CD4-positive, alpha-beta memory T cell (primary cell): ENCODE measurements around the gene BECN2. TPM values are rescaled to one million over a fixed set of nuclear protein-coding genes. Genes with fewer than 3 reads are reported as not detected.

Experiments used
- CTCF ChIA-PET: fragments of 350-600 bp; sonication (Branson Sonifier 250); formaldehyde crosslinking; loops from one replicate; lab custom pipeline; 2021; ENCODE audit warnings: inconsistent platforms; ENCODE audit not compliant: partially characterized antibody; lab: Charles Lee
- POLR2A ChIA-PET: fragments of 350-600 bp; sonication (Branson Sonifier 250); formaldehyde crosslinking; loops from one replicate; lab custom pipeline; 2021; ENCODE audit not compliant: partially characterized antibody; lab: Charles Lee
- DNase-seq, 5 donors: peaks; one replicate each; pipeline versions ENCODE4 v3.0.0 to v3.0.0-alpha.2; 2020 to 2022; ENCODE audit warnings: mixed read lengths in 1 of 5
- H3K27ac ChIP-seq: one replicate; pipeline ENCODE4 v1.7.0; 2013; ENCODE audit warnings: low read depth, low read length
- H3K27me3 ChIP-seq: 2 replicates; pipeline ENCODE4 v1.7.0; 2013; ENCODE audit warnings: mild to moderate bottlenecking, low read length, moderate library complexity; ENCODE audit not compliant: insufficient read depth
- H3K36me3 ChIP-seq: 2 replicates; pipeline ENCODE4 v1.7.0; 2013; ENCODE audit warnings: mild to moderate bottlenecking, low read length, moderate library complexity; ENCODE audit not compliant: insufficient read depth
- H3K4me1 ChIP-seq: 2 replicates; pipeline ENCODE4 v1.7.0; 2013; ENCODE audit warnings: mild to moderate bottlenecking, low read length, moderate library complexity; ENCODE audit not compliant: insufficient read depth
- H3K4me3 ChIP-seq, 2 donors: one replicate each; pipeline ENCODE4 v1.7.0; 2013; ENCODE audit warnings: low read length in 2 of 2, mild to moderate bottlenecking in 1 of 2
- H3K9me3 ChIP-seq, 2 donors: one replicate each; pipeline ENCODE4 v1.7.0; 2013; ENCODE audit warnings: low read length in 2 of 2, control low read depth in 1 of 2; ENCODE audit not compliant: control insufficient read depth in 1 of 2
- H3K27ac Mint-ChIP-seq, 7 donors: one replicate each; pipeline ENCODE4 v1.8.0; 2020 to 2021; ENCODE audit warnings: mixed read lengths in 7 of 7, mild to moderate bottlenecking in 6 of 7, inconsistent platforms in 3 of 7, moderate library complexity in 3 of 7
- H3K27me3 Mint-ChIP-seq, 2 donors: one replicate each; pipeline ENCODE4 v1.8.0; 2020 to 2021; ENCODE audit warnings: mixed read lengths in 2 of 2
- H3K36me3 Mint-ChIP-seq, 2 donors: one replicate each; pipeline ENCODE4 v1.8.0; 2020 to 2021; ENCODE audit warnings: mixed read lengths in 2 of 2, inconsistent platforms in 1 of 2, mild to moderate bottlenecking in 1 of 2
- H3K4me1 Mint-ChIP-seq, 4 donors: one replicate each; pipeline ENCODE4 v1.8.0; 2020 to 2021; ENCODE audit warnings: mixed read lengths in 4 of 4, mild to moderate bottlenecking in 1 of 4
- H3K4me3 Mint-ChIP-seq, 8 donors: one replicate each; pipeline ENCODE4 v1.8.0; 2020 to 2021; ENCODE audit warnings: mixed read lengths in 8 of 8, mild to moderate bottlenecking in 7 of 8, moderate library complexity in 6 of 8, inconsistent platforms in 3 of 8
- H3K9me3 Mint-ChIP-seq, 8 donors: one replicate each; pipeline ENCODE4 v1.8.0; 2020 to 2021; ENCODE audit warnings: mixed read lengths in 8 of 8, mild to moderate bottlenecking in 5 of 8, inconsistent platforms in 3 of 8, moderate library complexity in 1 of 8
- intact Hi-C: fragments of 100-400 bp; cut with micrococcal nuclease; formaldehyde crosslinking; loops from one replicate; pipeline ENCODE4 v1.15.1; 2023
- polyA plus RNA-seq, 2 donors: library from polyadenylated mRNA; unstranded; fragments of 300-500 nt; fragmentation: Illumina TruSeq; gene quantifications; one replicate each; pipeline ENCODE4 v1.2.3, GENCODE V29; 2021
- total RNA-seq, 2 experiments: library from RNA; stranded (reverse); gene quantifications; one replicate each; pipeline ENCODE4 v1.2.3, GENCODE V29; 2021

Gene BECN2
- total and polyA plus RNA-seq, 4 experiments from 2014 or later, result not detected

- H3K4me1 ChIP-seq, result no peaks in the 10 kb centered on the region
- no peak overlapping the region for H3K27ac ChIP-seq
- CTCF ChIA-PET, result interaction anchor here (1.1 kb wide), 1 partner anchor 7 kb away, joined by 6 read pairs; the partner anchor contains the start of gene MAP1LC3C
- no peaks in the 10 kb centered on the region for H3K27me3 ChIP-seq
- POLR2A ChIA-PET, result no interaction called here
- H3K4me3 ChIP-seq, result no peak overlapping the region
- H3K9me3 ChIP-seq, result no peaks in the 10 kb centered on the region
- H3K4me1 Mint-ChIP-seq, result no peaks in the 10 kb centered on the region
- H3K27ac Mint-ChIP-seq, result no peak overlapping the region
- no peak for DNase-seq
- H3K36me3 ChIP-seq, result no peaks in the 10 kb centered on the region
- H3K27me3 Mint-ChIP-seq, result peaks cover 0 to 7% of the 10 kb centered on the region in 2 donors
- no peak overlapping the region for H3K4me3 Mint-ChIP-seq
- H3K36me3 Mint-ChIP-seq, result no peaks in the 10 kb centered on the region
- intact Hi-C loops, result no loop called here
- H3K9me3 Mint-ChIP-seq, result no peaks in the 10 kb centered on the region
Measured at GRCh38 chr1:242005866-242006535, 48.4 kb downstream of the BECN2 start.

DNA sequence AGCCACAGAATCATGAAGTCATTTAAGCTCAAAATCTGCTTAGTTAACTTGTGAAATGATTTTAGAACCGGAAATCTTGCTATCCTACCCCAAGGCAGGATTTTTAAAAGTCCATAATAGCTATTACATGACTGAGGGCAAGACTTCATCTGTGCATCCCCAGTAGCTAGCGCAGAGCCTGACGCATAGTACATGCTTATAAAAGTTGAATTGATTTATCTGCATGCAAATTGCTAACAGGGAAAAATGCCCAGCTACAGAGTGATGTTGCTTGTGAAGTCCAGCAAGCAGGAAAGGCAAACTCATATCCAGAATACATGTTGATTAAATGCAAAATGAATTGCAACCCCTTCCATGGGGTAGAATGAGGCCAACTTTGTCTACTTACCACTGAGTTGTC lies 49.4 kb downstream of the BECN2 start:
- Mint-ChIP-seq H3K4me3 (no peak overlapping the region), H3K36me3 (no peaks in the 10 kb centered on the region), H3K27me3 (peaks cover 0 to 10% of the 10 kb centered on the region in 2 donors), H3K27ac (no peak overlapping the region), H3K9me3 (no peaks in the 10 kb centered on the region), H3K4me1 (no peaks in the 10 kb centered on the region)
- ChIA-PET CTCF (interaction anchor here (0.9 to 1.1 kb wide), 2 partner anchors 8 to 396 kb away, joined by 3 to 6 read pairs; partner anchors contain the start of gene MAP1LC3C), POLR2A (no interaction called here)
- Histone ChIP-seq H3K27ac (no peak overlapping the region), H3K4me1 (no peaks in the 10 kb centered on the region), H3K9me3 (no peaks in the 10 kb centered on the region), H3K4me3 (no peak overlapping the region), H3K36me3 (no peaks in the 10 kb centered on the region), H3K27me3 (no peaks in the 10 kb centered on the region)
- no peak for DNase-seq
- intact Hi-C loops, result no loop called here

Other genes starting within 250 kb of the BECN2 start
- gene EXO1, start 109.6 kb upstream of the BECN2 start, total RNA-seq, result under 1 TPM; 0.41 to 0.44 TPM
- not detected for gene EXO1, start 109.6 kb upstream of the BECN2 start, polyA plus RNA-seq
- gene MAP1LC3C, start 41.3 kb downstream of the BECN2 start, total RNA-seq, result not detected
- gene MAP1LC3C, start 41.3 kb downstream of the BECN2 start, polyA plus RNA-seq, result not detected